DND-41 (cell line): ENCODE data around the gene CAPN6.

Experiments
- ATAC-seq: fragments of 200-7000 bp; cut with Tn5 transposase; 3 replicates; pipeline ENCODE4 v1.9.1; 2021; ENCODE audit warnings: low read depth; ENCODE audit not compliant: insufficient read depth
- DNase-seq: peaks from one replicate; pipeline ENCODE4 v3.0.0-alpha.2; 2020
- H2AFZ ChIP-seq: 2 replicates; pipeline ENCODE4 v1.6.0; 2012; ENCODE audit warnings: low read depth, low read length
- H3K27ac ChIP-seq: 2 replicates; pipeline ENCODE4 v1.5.1; 2012; ENCODE audit warnings: low read length, inconsistent platforms
- H3K27me3 ChIP-seq: fragments of 200-600 bp; sonication (generic); 2 replicates; pipeline ENCODE4 v1.6.0; 2012; ENCODE audit warnings: low read length, mild to moderate bottlenecking, inconsistent platforms; ENCODE audit not compliant: insufficient read depth, poor library complexity
- H3K36me3 ChIP-seq: 2 replicates; pipeline ENCODE4 v1.5.1; 2012; ENCODE audit warnings: low read length, inconsistent platforms; ENCODE audit not compliant: insufficient read depth
- H3K4me1 ChIP-seq: 2 replicates; pipeline ENCODE4 v1.5.1; 2012; ENCODE audit warnings: mild to moderate bottlenecking, low read length; ENCODE audit not compliant: insufficient read depth
- H3K4me2 ChIP-seq: 2 replicates; pipeline ENCODE4 v1.6.0; 2012; ENCODE audit warnings: mild to moderate bottlenecking, moderate library complexity, low read length, inconsistent platforms; ENCODE audit not compliant: insufficient read depth
- H3K4me3 ChIP-seq, 2 experiments: fragments of 200-600 bp in 1 of 2; shearing (Covaris generic) in 1 of 2; 2 replicates each; pipeline ENCODE4 v1.5.1; 2012 to 2016; ENCODE audit warnings: inconsistent platforms in 2 of 2, low read length in 2 of 2, mild to moderate bottlenecking in 2 of 2, low read depth in 1 of 2, moderate library complexity in 1 of 2
- H3K79me2 ChIP-seq: 2 replicates; pipeline ENCODE4 v1.6.0; 2012; ENCODE audit warnings: low read length, inconsistent platforms; ENCODE audit not compliant: insufficient read depth
- H3K9ac ChIP-seq: 2 replicates; pipeline ENCODE4 v1.6.0; 2012; ENCODE audit warnings: low read depth, mild to moderate bottlenecking, inconsistent platforms, low read length, moderate library complexity
- H3K9me3 ChIP-seq: 2 replicates; pipeline ENCODE4 v1.5.1; 2012; ENCODE audit warnings: low read length, moderate library complexity, mild to moderate bottlenecking, inconsistent platforms; ENCODE audit not compliant: insufficient read depth, severe bottlenecking
- H4K20me1 ChIP-seq: 2 replicates; pipeline ENCODE4 v1.6.0; 2012; ENCODE audit warnings: low read length; ENCODE audit not compliant: insufficient read depth
- CTCF ChIP-seq: IDR thresholded peaks from 2 replicates; pipeline ENCODE4 v1.5.1; 2012; ENCODE audit warnings: borderline replicate concordance, low read length, moderate library complexity, mild to moderate bottlenecking; ENCODE audit not compliant: poor library complexity, severe bottlenecking; ENCODE audit errors: extremely low read depth
- EZH2 ChIP-seq: IDR thresholded peaks from 3 replicates; pipeline ENCODE4 v1.6.1; 2012; ENCODE audit warnings: borderline replicate concordance, low read depth, mild to moderate bottlenecking, moderate library complexity, low read length, inconsistent platforms; ENCODE audit not compliant: severe bottlenecking

The CAPN6 gene

GRCh38 chrX:111309083-111309482, 38.8 kb upstream of the CAPN6 start:
- TF ChIP-seq EZH2 = no peak
- no peak for TF ChIP-seq CTCF
- no peaks in the 10 kb centered on the region for H3K36me3 ChIP-seq
- H3K4me2 ChIP-seq = no peak overlapping the region
- no peak overlapping the region for H2AFZ ChIP-seq
- H3K79me2 ChIP-seq = no peaks in the 10 kb centered on the region
- no peaks in the 10 kb centered on the region for H3K9me3 ChIP-seq
- H3K9ac ChIP-seq = no peak overlapping the region
- no peaks in the 10 kb centered on the region for H4K20me1 ChIP-seq
- ATAC-seq (no peak), DNase-seq (no peak)
- no peaks in the 10 kb centered on the region for H3K4me1 ChIP-seq
- H3K27ac ChIP-seq = no peak overlapping the region
- no peak overlapping the region for H3K4me3 ChIP-seq
- H3K27me3 ChIP-seq = no peaks in the 10 kb centered on the region

DNA sequence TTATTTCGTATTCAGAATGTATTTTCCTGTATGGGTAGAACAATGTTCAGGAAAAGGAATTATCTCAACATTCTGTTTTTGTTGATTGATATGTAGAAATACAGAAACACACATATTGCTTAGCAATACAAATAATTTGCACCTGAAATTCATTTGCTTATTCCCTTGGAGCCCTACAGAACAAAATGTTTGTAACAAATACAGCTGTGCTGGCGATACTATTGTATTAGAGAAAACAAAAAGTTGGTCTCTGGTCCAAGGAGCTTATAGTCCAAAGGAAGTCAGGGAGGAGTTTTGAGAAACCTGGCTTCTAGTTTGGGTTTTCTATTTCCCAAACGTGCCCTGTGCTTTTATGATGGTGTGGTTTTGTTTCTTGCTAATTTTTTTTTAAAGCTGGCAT, 37.8 kb upstream of the CAPN6 start:
- no peak overlapping the region for H2AFZ ChIP-seq
- no peak overlapping the region for H3K4me3 ChIP-seq
- no peak overlapping the region for H3K9ac ChIP-seq
- H3K27ac ChIP-seq = no peak overlapping the region
- no peak for TF ChIP-seq CTCF
- no peak for TF ChIP-seq EZH2
- H3K79me2 ChIP-seq = no peaks in the 10 kb centered on the region
- H3K36me3 ChIP-seq = no peaks in the 10 kb centered on the region
- H3K4me2 ChIP-seq = no peak overlapping the region
- no peaks in the 10 kb centered on the region for H3K9me3 ChIP-seq
- no peak for DNase-seq
- no peaks in the 10 kb centered on the region for H3K27me3 ChIP-seq
- H4K20me1 ChIP-seq = no peaks in the 10 kb centered on the region
- ATAC-seq = no peak
- H3K4me1 ChIP-seq = no peaks in the 10 kb centered on the region

- H3K36me3 ChIP-seq = no peaks in the 10 kb centered on the region
- ATAC-seq (no peak), DNase-seq (no peak)
- no peaks in the 10 kb centered on the region for H3K9me3 ChIP-seq
- H3K9ac ChIP-seq = no peak overlapping the region
- no peak overlapping the region for H3K4me2 ChIP-seq
- H3K79me2 ChIP-seq = no peaks in the 10 kb centered on the region
- H2AFZ ChIP-seq = no peak overlapping the region
- no peaks in the 10 kb centered on the region for H3K27me3 ChIP-seq
- TF ChIP-seq EZH2 (no peak), CTCF (no peak)
- no peaks in the 10 kb centered on the region for H3K4me1 ChIP-seq
- no peak overlapping the region for H3K4me3 ChIP-seq
- H3K27ac ChIP-seq = no peak overlapping the region
- no peaks in the 10 kb centered on the region for H4K20me1 ChIP-seq
Measured at GRCh38 chrX:111302284-111302683, 32.0 kb upstream of the CAPN6 start.

DNA sequence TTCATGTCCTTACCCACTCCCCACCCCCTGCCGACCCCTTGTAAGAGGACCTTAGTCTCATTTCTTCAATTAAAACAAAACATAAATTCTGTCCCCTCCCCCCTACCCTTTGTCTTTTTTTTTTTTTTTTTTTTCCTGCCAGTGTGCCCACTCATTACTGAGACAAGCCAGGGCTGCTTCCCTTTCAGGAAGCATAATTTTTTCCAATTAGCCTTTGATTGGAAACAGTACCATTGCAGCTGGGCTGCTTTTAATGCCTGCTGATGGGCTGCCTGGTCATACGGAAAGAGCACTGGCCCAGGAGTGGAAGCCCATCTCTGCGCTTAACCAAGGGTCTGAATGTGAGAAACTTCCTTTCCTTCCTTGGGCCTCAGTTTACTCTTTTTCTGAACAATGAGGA, 18.6 kb upstream of the CAPN6 start:
- Histone ChIP-seq H3K36me3 (no peaks in the 10 kb centered on the region), H3K4me2 (no peak overlapping the region), H4K20me1 (no peaks in the 10 kb centered on the region), H3K9me3 (no peaks in the 10 kb centered on the region), H3K4me3 (no peak overlapping the region), H3K9ac (no peak overlapping the region), H2AFZ (no peak overlapping the region), H3K79me2 (no peaks in the 10 kb centered on the region), H3K27me3 (no peaks in the 10 kb centered on the region), H3K4me1 (no peaks in the 10 kb centered on the region), H3K27ac (no peak overlapping the region)
- ATAC-seq (no peak), DNase-seq (no peak)
- TF ChIP-seq CTCF (no peak), EZH2 (no peak)
